Measurements from ENCODE around the gene DIAPH2. TPM values are rescaled to one million over a fixed set of nuclear protein-coding genes. Genes with fewer than 3 reads are reported as not detected.

DIAPH2 gene
- total and polyA plus RNA-seq, 7 donors, result 2.6 to 19.2 (median 11.5) TPM

GRCh38 chrX:96719161-96719875 is 34.7 kb downstream of the DIAPH2 start:
- Histone ChIP-seq H3K27me3 (ENCODE audit: insufficient read depth in 3 of 3, low read length in 2 of 3) (no peaks in the 10 kb centered on the region), H3K36me3 (ENCODE audit: insufficient read depth in 1 of 2, low read depth in 1 of 2) (no peaks in the 10 kb centered on the region), H3K27ac (no peak overlapping the region), H3K9me3 (peaks cover 5% of the 10 kb centered on the region), H3K4me1 (peaks cover 9% of the 10 kb centered on the region), H3K4me3 (no peak overlapping the region)
- DNase-seq (no peak), ATAC-seq (no peak)
- TF ChIP-seq CTCF (IDR thresholded peaks at IDR 0.05), result no peak
- WGBS, 3 donors, result 84 to 98% (median 93%) methylated on average over 5 of the region's 5 CpGs
- intact Hi-C loops (cut with DNase I), result no loop called here

- Histone ChIP-seq H3K4me3 (no peak overlapping the region), H3K9me3 (peaks cover 5% of the 10 kb centered on the region), H3K4me1 (peaks cover 5% of the 10 kb centered on the region), H3K27ac (no peak overlapping the region), H3K36me3 (ENCODE audit: insufficient read depth in 1 of 2, low read depth in 1 of 2) (no peaks in the 10 kb centered on the region), H3K27me3 (ENCODE audit: insufficient read depth in 3 of 3, low read length in 2 of 3) (peaks cover 0 to 3% (median 0%) of the 10 kb centered on the region in 3 donors)
- no peak for TF ChIP-seq CTCF (IDR thresholded peaks at IDR 0.05)
- DNase-seq, result no peak
- peak in 1 of 4 donors; percentile 47 for ATAC-seq
- intact Hi-C loops (cut with DNase I), result no loop called here
These were observed 36.7 kb downstream of the DIAPH2 start for GRCh38 chrX:96721354-96721753.

GRCh38 chrX:96722781-96723180 is 38.1 kb downstream of the DIAPH2 start:
- ATAC-seq (no peak), DNase-seq (no peak)
- Histone ChIP-seq H3K27me3 (ENCODE audit: insufficient read depth in 3 of 3, low read length in 2 of 3) (peaks cover 0 to 3% (median 0%) of the 10 kb centered on the region in 3 donors), H3K4me3 (no peak overlapping the region), H3K4me1 (peaks cover 5% of the 10 kb centered on the region), H3K9me3 (peaks cover 5% of the 10 kb centered on the region), H3K36me3 (ENCODE audit: insufficient read depth in 1 of 2, low read depth in 1 of 2) (no peaks in the 10 kb centered on the region), H3K27ac (no peak overlapping the region)
- no peak for TF ChIP-seq CTCF (IDR thresholded peaks at IDR 0.05)
- WGBS, 3 donors, result 61 to 93% (median 86%) methylated on average over 2 of the region's 2 CpGs
- intact Hi-C loops (cut with DNase I), result no loop called here

- Histone ChIP-seq H3K27ac (no peak overlapping the region), H3K36me3 (ENCODE audit: insufficient read depth in 1 of 2, low read depth in 1 of 2) (no peaks in the 10 kb centered on the region), H3K4me1 (peaks cover 16% of the 10 kb centered on the region), H3K27me3 (ENCODE audit: insufficient read depth in 3 of 3, low read length in 2 of 3) (peaks cover 0 to 3% (median 0%) of the 10 kb centered on the region in 3 donors), H3K4me3 (no peak overlapping the region), H3K9me3 (no peaks in the 10 kb centered on the region)
- ATAC-seq (no peak), DNase-seq (no peak)
- no peak for TF ChIP-seq CTCF (IDR thresholded peaks at IDR 0.05)
- 45 to 87% (median 74%) methylated on average over 1 of the region's 1 CpG for WGBS, 3 donors
- intact Hi-C loops (cut with DNase I), result no loop called here
These were observed 44.4 kb downstream of the DIAPH2 start for GRCh38 chrX:96729053-96729452.

Measured in psoas muscle (tissue), 8 donors.